ENCODE measurements around the gene LRMDA.

DNA sequence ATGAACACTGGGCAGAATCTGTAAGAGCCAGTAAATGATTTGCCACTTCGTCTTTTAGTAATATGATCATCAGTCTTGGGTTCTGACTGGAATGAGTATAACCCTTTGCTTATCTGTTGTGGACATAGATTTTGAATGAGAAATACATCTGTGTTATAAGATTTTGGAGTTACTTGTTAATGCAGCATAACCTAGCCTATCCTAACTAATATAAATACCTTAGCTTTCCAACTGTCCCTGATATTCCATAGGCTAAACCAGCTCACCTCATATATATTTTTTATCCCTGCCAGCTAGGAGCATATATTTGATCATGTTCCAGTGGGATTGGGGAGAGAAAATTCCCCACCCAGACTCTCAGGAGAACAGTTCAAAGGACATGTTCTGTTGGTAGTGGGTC lies 15.1 kb downstream of the LRMDA start:
- TF ChIP-seq, protein P1, sequence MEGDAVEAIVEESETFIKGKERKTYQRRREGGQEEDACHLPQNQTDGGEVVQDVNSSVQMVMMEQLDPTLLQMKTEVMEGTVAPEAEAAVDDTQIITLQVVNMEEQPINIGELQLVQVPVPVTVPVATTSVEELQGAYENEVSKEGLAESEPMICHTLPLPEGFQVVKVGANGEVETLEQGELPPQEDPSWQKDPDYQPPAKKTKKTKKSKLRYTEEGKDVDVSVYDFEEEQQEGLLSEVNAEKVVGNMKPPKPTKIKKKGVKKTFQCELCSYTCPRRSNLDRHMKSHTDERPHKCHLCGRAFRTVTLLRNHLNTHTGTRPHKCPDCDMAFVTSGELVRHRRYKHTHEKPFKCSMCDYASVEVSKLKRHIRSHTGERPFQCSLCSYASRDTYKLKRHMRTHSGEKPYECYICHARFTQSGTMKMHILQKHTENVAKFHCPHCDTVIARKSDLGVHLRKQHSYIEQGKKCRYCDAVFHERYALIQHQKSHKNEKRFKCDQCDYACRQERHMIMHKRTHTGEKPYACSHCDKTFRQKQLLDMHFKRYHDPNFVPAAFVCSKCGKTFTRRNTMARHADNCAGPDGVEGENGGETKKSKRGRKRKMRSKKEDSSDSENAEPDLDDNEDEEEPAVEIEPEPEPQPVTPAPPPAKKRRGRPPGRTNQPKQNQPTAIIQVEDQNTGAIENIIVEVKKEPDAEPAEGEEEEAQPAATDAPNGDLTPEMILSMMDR (conservative IDR thresholded peaks at IDR 0.05; ENCODE audit: low read length), result no peak
- TF ChIP-seq EZH2phosphoT487 (IDR thresholded peaks at IDR 0.05; ENCODE audit: borderline replicate concordance), result no peak

All from Loucy (cell line).